ENCODE results near the gene RBM14. TPM values are rescaled to one million over a fixed set of nuclear protein-coding genes. Genes with fewer than 3 reads are reported as not detected.
A peak's percentile ranks its signal among the peaks of the same experiment; 100 is the strongest.
"Not testable (repeated sequence)": the region's sequence is repeated elsewhere in the genome, so short reads cannot be mapped to it uniquely, and the experiment has no call there.

Gene RBM14
- total and polyA plus RNA-seq, 9 of the 15 experiments (the other 6 are each of a cell fraction or from before 2014, with no cell fraction given): 5.5 to 131 (median 42.6) TPM

DNA sequence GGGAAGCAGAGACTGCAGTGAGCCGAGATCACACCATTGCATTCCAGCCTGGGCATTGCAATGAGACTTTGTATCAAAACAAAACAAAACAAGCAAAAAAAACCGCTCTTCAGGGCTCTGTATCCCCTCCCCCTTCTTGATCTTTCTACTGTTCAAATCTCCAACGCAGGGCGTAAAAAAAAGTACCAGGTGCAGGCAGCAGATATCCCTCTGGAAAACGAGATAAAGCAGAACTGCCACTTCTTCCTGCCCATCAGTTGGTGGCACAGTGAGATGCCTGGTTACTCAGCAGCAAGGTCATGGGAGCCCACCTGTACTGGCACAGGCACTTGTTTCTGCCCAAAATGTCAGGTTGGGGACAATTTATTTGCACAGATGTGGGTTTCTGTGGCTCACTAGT lies 12.3 kb upstream of the RBM14 start (continued):
- TF ChIP-seq ZNF551 (CRISPR knock-in tag; IDR thresholded peaks at IDR 0.05) (no peak), KLF16 (IDR thresholded peaks at IDR 0.05) (0 out of 2 replicates have a peak, but pooled peaks have one; percentile 16), NFIC (IDR thresholded peaks at IDR 0.05) (0 out of 2 replicates have a peak, but pooled peaks have one; percentile 20), POLR2AphosphoS5 (IDR thresholded peaks at IDR 0.05; ENCODE audit: control insufficient read depth, insufficient read depth, low read depth, low read length) (0 out of 2 replicates have a peak, but pooled peaks have one; percentile 34), ZNF384 (IDR thresholded peaks at IDR 0.05; ENCODE audit: low read depth, low read length) (peak; percentile 75), TCF3 (CRISPR knock-in tag; IDR thresholded peaks at IDR 0.05) (peak; percentile 74), MYNN (IDR thresholded peaks at IDR 0.05) (peak; percentile 60; the same call in 1 of the 2 replicates), MYNN (CRISPR knock-in tag; IDR thresholded peaks at IDR 0.05) (no peak), TRIM24 (IDR thresholded peaks at IDR 0.05) (peak in 1 of 2 experiments; percentile 45; a peak in 1 of 4 replicates), CBFA2T3 (IDR thresholded peaks at IDR 0.05) (peak; percentile 81), PHF21A (IDR thresholded peaks at IDR 0.05; ENCODE audit: borderline replicate concordance, low read depth) (no peak), NCOR1 (IDR thresholded peaks at IDR 0.05) (peak; percentile 61), SMARCA4 (IDR thresholded peaks at IDR 0.05) (peak; percentile 56)

DNA sequence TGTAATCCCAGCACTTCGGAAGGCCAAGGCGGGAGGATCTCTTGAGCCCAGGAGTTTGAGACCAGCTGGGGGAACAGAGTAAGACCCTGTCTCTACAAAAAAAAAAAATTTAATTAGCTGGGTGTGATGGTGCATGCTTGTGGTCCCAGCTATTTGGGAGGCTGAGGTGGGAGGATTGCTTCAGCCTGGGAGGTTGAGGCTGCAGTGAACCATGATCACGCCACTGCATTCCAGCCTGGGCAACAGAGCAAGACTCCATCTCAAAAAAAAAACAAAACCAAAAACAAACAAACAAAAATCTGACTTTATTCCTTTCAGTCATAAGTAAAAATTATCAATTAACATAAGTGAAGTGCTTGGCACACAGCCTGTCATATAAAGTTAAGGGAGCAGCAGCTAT lies 9.8 kb upstream of the RBM14 start:
- POLR2A ChIA-PET: interaction anchor here (0.7 to 5.3 kb wide), 5 partner anchors 9 to 24 kb away, joined by 3 to 34 read pairs (median 3); partner anchors contain the start of genes CCDC87, CCS and RBM14
- H3K4me2 ChIP-seq (ENCODE audit: insufficient read depth, low read length); H3K9ac ChIP-seq (ENCODE audit: insufficient read depth in 1 of 2, low read depth in 2 of 2, low read length in 2 of 2); H4K20me1 ChIP-seq (replicated peaks; ENCODE audit: control insufficient read depth, insufficient read depth, low read length); CTCF ChIA-PET (ENCODE audit: low intra/inter-chr PET ratio); H3K27me3 ChIP-seq (ENCODE audit: control insufficient read depth in 2 of 2, insufficient read depth in 2 of 2, low read length in 2 of 2); H3K9me3 ChIP-seq (replicated peaks; ENCODE audit: control insufficient read depth, insufficient read depth, low read depth, low read length); FAIRE-seq; ATAC-seq; BruUV-seq (replicated peaks); intact Hi-C loops (cut with micrococcal nuclease); in situ Hi-C loops (cut with MboI); H3K79me2 ChIP-seq (ENCODE audit: control insufficient read depth, insufficient read depth, low read length); H3K9me1 ChIP-seq (ENCODE audit: control insufficient read depth, insufficient read depth, low read length); H3K4me3 ChIP-seq; H2AFZ ChIP-seq (ENCODE audit: low read depth, low read length); H3K27ac ChIP-seq (ENCODE audit: extremely low read depth, low read depth, low read length); DNase-seq (ENCODE audit: extremely low read depth in 1 of 4, low spot score in 3 of 4): not testable (repeated sequence)
- H3K4me1 ChIP-seq (replicated peaks in 1 of 2; ENCODE audit: control insufficient read depth in 2 of 2, insufficient read depth in 2 of 2, low read length in 2 of 2): peaks cover 3 to 12% of the 10 kb centered on the region in 2 experiments; a peak in 4 of 5 replicates
- WGBS (ENCODE audit: insufficient coverage, low coverage, missing lambda C conversion rate): 92% methylated on average over 3 of the region's 3 CpGs
- peaks cover 29% of the 10 kb centered on the region; the same call in 2 of the 3 replicates for H3K36me3 ChIP-seq (ENCODE audit: control insufficient read depth, insufficient read depth, low read length)

All from K562 (cell line).